ENCODE data around the gene AMN.

- TF ChIP-seq CTCF (conservative IDR thresholded peaks at IDR 0.05) (no peak), ZFX (IDR thresholded peaks at IDR 0.05) (no peak)
These were observed 55.0 kb downstream of the AMN start for GRCh38 chr14:102977475-102977874.

Data from C4-2B (cell line).